ENCODE data around the gene COA5.

The COA5 gene

DNA sequence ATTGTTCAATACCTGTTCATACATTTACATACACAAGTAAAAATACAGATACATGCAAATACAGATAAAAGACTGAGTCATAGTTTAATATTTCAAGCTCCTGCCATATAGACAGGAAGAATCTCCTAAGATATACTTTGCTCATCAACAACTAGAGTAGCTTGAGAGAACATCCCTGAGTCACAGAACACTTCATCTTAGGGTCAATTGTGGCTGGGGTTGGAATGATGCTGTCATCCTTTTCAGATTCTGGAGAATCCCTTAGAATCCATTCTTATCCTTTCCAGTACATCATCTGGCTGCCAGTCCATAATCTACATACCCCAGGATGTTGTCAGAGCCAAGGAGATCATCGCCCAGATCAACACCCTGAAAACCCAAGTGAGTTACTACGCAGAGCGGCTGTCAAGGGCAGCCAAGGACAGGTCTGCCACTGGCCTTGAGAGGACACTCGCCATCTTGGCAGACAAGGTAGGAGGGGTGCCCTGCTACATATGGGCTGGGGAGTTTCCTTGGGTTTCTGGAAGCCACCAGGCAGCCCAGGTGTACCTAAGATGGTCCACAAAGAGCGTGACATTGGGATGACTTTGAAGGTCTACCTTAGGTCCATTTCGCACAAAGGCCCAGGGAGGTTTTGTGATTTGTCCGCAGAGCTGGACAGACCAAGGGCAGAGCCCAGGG is 55.7 kb downstream of the COA5 start:
- TF ChIP-seq, protein P1, sequence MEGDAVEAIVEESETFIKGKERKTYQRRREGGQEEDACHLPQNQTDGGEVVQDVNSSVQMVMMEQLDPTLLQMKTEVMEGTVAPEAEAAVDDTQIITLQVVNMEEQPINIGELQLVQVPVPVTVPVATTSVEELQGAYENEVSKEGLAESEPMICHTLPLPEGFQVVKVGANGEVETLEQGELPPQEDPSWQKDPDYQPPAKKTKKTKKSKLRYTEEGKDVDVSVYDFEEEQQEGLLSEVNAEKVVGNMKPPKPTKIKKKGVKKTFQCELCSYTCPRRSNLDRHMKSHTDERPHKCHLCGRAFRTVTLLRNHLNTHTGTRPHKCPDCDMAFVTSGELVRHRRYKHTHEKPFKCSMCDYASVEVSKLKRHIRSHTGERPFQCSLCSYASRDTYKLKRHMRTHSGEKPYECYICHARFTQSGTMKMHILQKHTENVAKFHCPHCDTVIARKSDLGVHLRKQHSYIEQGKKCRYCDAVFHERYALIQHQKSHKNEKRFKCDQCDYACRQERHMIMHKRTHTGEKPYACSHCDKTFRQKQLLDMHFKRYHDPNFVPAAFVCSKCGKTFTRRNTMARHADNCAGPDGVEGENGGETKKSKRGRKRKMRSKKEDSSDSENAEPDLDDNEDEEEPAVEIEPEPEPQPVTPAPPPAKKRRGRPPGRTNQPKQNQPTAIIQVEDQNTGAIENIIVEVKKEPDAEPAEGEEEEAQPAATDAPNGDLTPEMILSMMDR (IDR thresholded peaks at IDR 0.05; ENCODE audit: borderline replicate concordance, control extremely low read depth, extremely low read depth, insufficient read depth, missing control alignments): no peak
- no peak for DNase-seq (ENCODE audit: low spot score)
- in situ Hi-C loops (cut with MboI; ENCODE audit: low sequenced_read_pairs, unreplicated experiment): no loop called here

GRCh38 chr2:98551316-98551715 is 57.0 kb downstream of the COA5 start:
- TF ChIP-seq, protein P1 (IDR thresholded peaks at IDR 0.05; ENCODE audit: borderline replicate concordance, control extremely low read depth, extremely low read depth, insufficient read depth, missing control alignments): no peak
- no peak for DNase-seq (ENCODE audit: low spot score)
- in situ Hi-C loops (cut with MboI; ENCODE audit: low sequenced_read_pairs, unreplicated experiment): no loop called here

DNA sequence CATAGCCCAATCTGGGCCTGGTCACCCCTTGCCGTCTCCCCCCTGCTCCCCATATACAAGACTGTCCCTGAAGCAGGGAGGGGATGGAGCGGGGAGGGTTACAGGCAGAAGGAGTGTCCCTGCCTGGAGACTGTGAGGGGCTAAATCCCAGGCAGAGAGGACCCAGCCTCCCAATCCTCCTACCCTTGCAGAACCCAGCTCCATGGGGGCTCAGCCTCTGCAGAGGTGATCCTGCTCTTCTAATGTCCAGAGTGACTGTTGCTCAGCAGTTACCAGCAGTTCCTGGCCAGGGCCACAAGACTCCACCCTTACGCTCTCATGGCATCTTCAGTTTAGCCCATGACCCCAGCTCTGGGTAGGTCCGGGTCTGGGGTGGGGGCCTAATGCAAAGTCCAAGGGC is 58.1 kb downstream of the COA5 start:
- in situ Hi-C loops (cut with MboI; ENCODE audit: low sequenced_read_pairs, unreplicated experiment): no loop called here

More for the DNA sequence above, 58.1 kb downstream of the COA5 start:
- TF ChIP-seq, protein P1 (IDR thresholded peaks at IDR 0.05; ENCODE audit: borderline replicate concordance, control extremely low read depth, extremely low read depth, insufficient read depth, missing control alignments): no peak
- DNase-seq (ENCODE audit: low spot score): no peak

Measured in GM13976 (cell line).